Mesendoderm (in vitro differentiated cells): ENCODE results near the gene ADAMTS17.

Experiments used
- DNase-seq: peaks from one replicate; pipeline ENCODE4 v3.0.0; 2013
- H2AK5ac ChIP-seq: 2 replicates; pipeline ENCODE4 v1.6.1; 2013; ENCODE audit warnings: low read length, inconsistent platforms
- H2BK120ac ChIP-seq: 2 replicates; pipeline ENCODE4 v1.6.1; 2013; ENCODE audit warnings: low read depth, mild to moderate bottlenecking, low read length, moderate library complexity, mixed read lengths
- H2BK15ac ChIP-seq: replicated peaks from 2 replicates; pipeline ENCODE4 v1.6.1; 2013; ENCODE audit warnings: low read depth, mild to moderate bottlenecking, moderate library complexity
- H2BK5ac ChIP-seq: 2 replicates; pipeline ENCODE4 v1.6.1; 2013; ENCODE audit warnings: low read length, inconsistent platforms
- H3K18ac ChIP-seq: 2 replicates; pipeline ENCODE4 v1.6.1; 2013; ENCODE audit warnings: mild to moderate bottlenecking, low read length, mixed read lengths
- H3K23ac ChIP-seq: one replicate; pipeline ENCODE4 v1.6.1; 2013; ENCODE audit warnings: low read length
- H3K27ac ChIP-seq: 2 replicates; pipeline ENCODE4 v1.5.1; 2013; ENCODE audit warnings: low read depth, mild to moderate bottlenecking, inconsistent platforms, low read length, moderate library complexity
- H3K27me3 ChIP-seq: 2 replicates; pipeline ENCODE4 v1.6.1; 2013; ENCODE audit warnings: low read length, control low read depth, mild to moderate bottlenecking, inconsistent platforms; ENCODE audit not compliant: insufficient read depth, poor library complexity
- H3K36me3 ChIP-seq: 2 replicates; pipeline ENCODE4 v1.6.1; 2013; ENCODE audit warnings: low read length, inconsistent platforms; ENCODE audit not compliant: control insufficient read depth, insufficient read depth
- H3K4ac ChIP-seq: one replicate; pipeline ENCODE4 v1.6.1; 2013; ENCODE audit warnings: low read depth, mild to moderate bottlenecking, low read length, moderate library complexity
- H3K4me1 ChIP-seq: 2 replicates; pipeline ENCODE4 v1.6.1; 2013; ENCODE audit warnings: low read depth, low read length, inconsistent platforms; ENCODE audit not compliant: control insufficient read depth
- H3K4me2 ChIP-seq: 2 replicates; pipeline ENCODE4 v1.6.1; 2013; ENCODE audit warnings: low read length
- H3K4me3 ChIP-seq: 2 replicates; pipeline ENCODE4 v1.5.1; 2013; ENCODE audit warnings: mild to moderate bottlenecking, low read length
- H3K56ac ChIP-seq: one replicate; pipeline ENCODE4 v1.6.1; 2013; ENCODE audit warnings: low read length
- H3K79me1 ChIP-seq: 2 replicates; pipeline ENCODE4 v1.6.1; 2013; ENCODE audit warnings: low read length, inconsistent platforms
- H3K79me2 ChIP-seq: 2 replicates; pipeline ENCODE4 v1.6.1; 2013; ENCODE audit warnings: mild to moderate bottlenecking, low read length; ENCODE audit not compliant: control insufficient read depth, insufficient read depth
- H3K9ac ChIP-seq: 2 replicates; pipeline ENCODE4 v1.6.1; 2013; ENCODE audit warnings: low read length, inconsistent platforms
- H4K5ac ChIP-seq: one replicate; pipeline ENCODE4 v1.6.1; 2013; ENCODE audit warnings: low read length
- H4K8ac ChIP-seq: one replicate; pipeline ENCODE4 v1.6.1; 2013; ENCODE audit warnings: low read depth, mild to moderate bottlenecking, control low read depth, low read length, moderate library complexity
- WGBS: extraction: QIAGEN DNeasy Blood & Tissue Kit; methylation state at CpG from one replicate; pipeline ENCODE4 v1.1.7; 2013; ENCODE audit warnings: low lambda C conversion rate, missing lambda C conversion rate; ENCODE audit not compliant: insufficient coverage; ENCODE audit errors: extremely low coverage; 5-methylcytosine and 5-hydroxymethylcytosine counted together

The ADAMTS17 gene

GRCh38 chr15:99932676-99933402, 408.9 kb downstream of the ADAMTS17 start:
- H3K18ac ChIP-seq, result no peak overlapping the region
- H4K5ac ChIP-seq, result no peak overlapping the region
- no peak overlapping the region for H3K23ac ChIP-seq
- no peak overlapping the region for H3K56ac ChIP-seq
- H3K27ac ChIP-seq, result no peak overlapping the region
- H2BK120ac ChIP-seq, result no peak overlapping the region
- H3K27me3 ChIP-seq, result no peaks in the 10 kb centered on the region
- no peak overlapping the region for H4K8ac ChIP-seq
- no peaks in the 10 kb centered on the region for H3K79me1 ChIP-seq
- H3K79me2 ChIP-seq, result no peaks in the 10 kb centered on the region
- no CpG with 5 or more reads among the region's 13 CpGs for WGBS
- no peak overlapping the region for H3K4me3 ChIP-seq
- no peak overlapping the region for H3K9ac ChIP-seq
- no peak overlapping the region for H2BK15ac ChIP-seq
- H2AK5ac ChIP-seq, result no peak overlapping the region
- H3K4ac ChIP-seq, result no peak overlapping the region
- no peak for DNase-seq
- no peaks in the 10 kb centered on the region for H3K36me3 ChIP-seq
- H3K4me2 ChIP-seq, result no peak overlapping the region
- H3K4me1 ChIP-seq, result peaks cover 2% of the 10 kb centered on the region
- no peak overlapping the region for H2BK5ac ChIP-seq

GRCh38 chr15:99931703-99932603, 409.8 kb downstream of the ADAMTS17 start:
- WGBS, result no CpG with 5 or more reads among the region's 13 CpGs

GRCh38 chr15:99930696-99931095, 411.1 kb downstream of the ADAMTS17 start:
- no CpG with 5 or more reads among the region's 1 CpG for WGBS
- Histone ChIP-seq H3K36me3 (no peaks in the 10 kb centered on the region), H3K4ac (no peak overlapping the region), H3K23ac (no peak overlapping the region), H2BK15ac (no peak overlapping the region), H3K27me3 (no peaks in the 10 kb centered on the region), H3K4me3 (no peak overlapping the region), H2BK120ac (no peak overlapping the region), H3K79me2 (no peaks in the 10 kb centered on the region), H4K8ac (no peak overlapping the region), H4K5ac (no peak overlapping the region), H3K18ac (no peak overlapping the region), H2AK5ac (no peak overlapping the region), H2BK5ac (no peak overlapping the region), H3K4me1 (peaks cover 3% of the 10 kb centered on the region), H3K4me2 (no peak overlapping the region), H3K27ac (no peak overlapping the region), H3K56ac (no peak overlapping the region), H3K79me1 (no peaks in the 10 kb centered on the region), H3K9ac (no peak overlapping the region)
- no peak for DNase-seq

More at GRCh38 chr15:99931703-99932603, 409.8 kb downstream of the ADAMTS17 start:
- peak; percentile 83 for DNase-seq
- no peaks in the 10 kb centered on the region for H3K79me1 ChIP-seq
- no peak overlapping the region for H3K4ac ChIP-seq
- H4K5ac ChIP-seq, result no peak overlapping the region
- H3K27me3 ChIP-seq, result no peaks in the 10 kb centered on the region
- H3K4me3 ChIP-seq, result no peak overlapping the region
- no peak overlapping the region for H3K23ac ChIP-seq
- no peak overlapping the region for H3K56ac ChIP-seq
- no peaks in the 10 kb centered on the region for H3K36me3 ChIP-seq
- H4K8ac ChIP-seq, result no peak overlapping the region
- no peak overlapping the region for H3K4me2 ChIP-seq
- H2AK5ac ChIP-seq, result no peak overlapping the region
- no peak overlapping the region for H2BK5ac ChIP-seq
- H3K79me2 ChIP-seq, result no peaks in the 10 kb centered on the region
- no peak overlapping the region for H2BK120ac ChIP-seq
- H2BK15ac ChIP-seq, result no peak overlapping the region
- no peak overlapping the region for H3K18ac ChIP-seq
- H3K4me1 ChIP-seq, result peaks cover 2% of the 10 kb centered on the region
- no peak overlapping the region for H3K27ac ChIP-seq
- H3K9ac ChIP-seq, result no peak overlapping the region

GRCh38 chr15:99929266-99929665, 412.5 kb downstream of the ADAMTS17 start:
- peak; percentile 54 for DNase-seq

DNA sequence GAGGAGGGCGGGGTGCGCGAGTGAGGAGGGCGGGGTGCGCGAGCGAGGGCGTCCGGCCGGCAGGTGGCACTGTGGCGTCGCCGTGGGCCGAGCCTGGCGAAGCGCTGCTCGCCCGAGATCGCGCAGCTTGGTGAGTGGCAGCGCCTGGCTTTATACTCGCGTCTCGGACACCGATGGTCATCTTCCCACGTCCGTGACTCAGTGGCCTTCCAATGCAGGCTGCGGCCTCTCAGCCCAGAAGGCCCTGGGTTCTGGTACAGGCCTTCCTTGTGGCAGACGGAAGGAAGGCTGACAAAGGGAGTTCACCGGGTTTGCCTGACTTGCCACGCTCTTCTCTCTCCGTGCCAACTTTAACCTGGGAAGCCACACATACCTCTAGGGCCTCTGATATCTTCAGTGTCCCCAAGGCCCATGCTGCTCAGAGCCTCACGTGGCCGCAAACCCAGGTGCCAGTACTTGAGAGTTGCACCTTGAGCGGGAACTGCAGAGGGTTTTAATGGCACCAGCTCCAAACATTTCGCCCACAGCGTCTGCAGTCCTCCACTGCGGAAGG, 413.3 kb downstream of the ADAMTS17 start:
- Histone ChIP-seq H3K4ac (no peak overlapping the region), H2BK120ac (no peak overlapping the region), H3K18ac (no peak overlapping the region), H4K8ac (no peak overlapping the region), H3K79me2 (no peaks in the 10 kb centered on the region), H3K27me3 (no peaks in the 10 kb centered on the region), H3K27ac (no peak overlapping the region), H3K36me3 (no peaks in the 10 kb centered on the region), H3K9ac (peak overlapping the region; percentile 78), H3K4me2 (peak overlapping the region; percentile 100), H3K79me1 (no peaks in the 10 kb centered on the region), H2BK15ac (no peak overlapping the region), H3K23ac (no peak overlapping the region), H2AK5ac (no peak overlapping the region), H2BK5ac (peak overlapping the region; percentile 63), H4K5ac (no peak overlapping the region), H3K4me3 (peak overlapping the region; percentile 69), H3K4me1 (peaks cover 4% of the 10 kb centered on the region), H3K56ac (peak overlapping the region; percentile 92)
- DNase-seq, result peak; percentile 60
- WGBS, result no CpG with 5 or more reads among the region's 38 CpGs

More at GRCh38 chr15:99929266-99929665, 412.5 kb downstream of the ADAMTS17 start:
- no peak overlapping the region for H3K4me3 ChIP-seq
- H2AK5ac ChIP-seq, result no peak overlapping the region
- no peak overlapping the region for H2BK5ac ChIP-seq
- no peak overlapping the region for H4K5ac ChIP-seq
- H3K4me2 ChIP-seq, result no peak overlapping the region
- no peak overlapping the region for H4K8ac ChIP-seq
- H3K79me2 ChIP-seq, result no peaks in the 10 kb centered on the region
- peaks cover 4% of the 10 kb centered on the region for H3K4me1 ChIP-seq
- H2BK120ac ChIP-seq, result no peak overlapping the region
- H3K27me3 ChIP-seq, result no peaks in the 10 kb centered on the region
- H3K9ac ChIP-seq, result peak overlapping the region; percentile 25
- no peaks in the 10 kb centered on the region for H3K36me3 ChIP-seq
- WGBS, result no CpG with 5 or more reads among the region's 11 CpGs
- no peak overlapping the region for H3K27ac ChIP-seq
- H3K4ac ChIP-seq, result no peak overlapping the region
- no peak overlapping the region for H2BK15ac ChIP-seq
- no peak overlapping the region for H3K23ac ChIP-seq
- H3K18ac ChIP-seq, result no peak overlapping the region
- H3K56ac ChIP-seq, result peak overlapping the region; percentile 30
- no peaks in the 10 kb centered on the region for H3K79me1 ChIP-seq
